HEK293 (cell line): ENCODE data around the gene JHY.

Experiments used
- CTCF ChIA-PET: fragments of 350-600 bp; formaldehyde crosslinking; extraction: SDS; loops from one replicate; lab custom pipeline; 2021; ENCODE audit warnings: antibody characterized with exemption; lab: Yijun Ruan, JAX
- POLR2A ChIA-PET: fragments of 300-600 bp; formaldehyde crosslinking; extraction: SDS; loops from one replicate; lab custom pipeline; 2020; ENCODE audit warnings: antibody characterized with exemption, inconsistent platforms; lab: Yijun Ruan, JAX
- H3K27ac ChIP-seq: fragments of 200-500 bp; sonication (Bioruptor generic); 2 replicates; pipeline ENCODE4 v1.5.1; 2014; ENCODE audit warnings: low read depth, low read length, control low read depth, inconsistent platforms; ENCODE audit errors: extremely low read depth
- H3K36me3 ChIP-seq, 2 experiments: fragments of 200-500 bp in 1 of 2; sonication (Bioruptor generic) in 1 of 2; 1 replicate in 1 of 2; 2 replicates in 1 of 2; pipeline ENCODE4 v1.5.1; 2014 to 2017; ENCODE audit warnings: inconsistent platforms in 2 of 2, low read length in 2 of 2; ENCODE audit not compliant: control insufficient read depth in 2 of 2, insufficient read depth in 1 of 2
- H3K4me1 ChIP-seq: fragments of 200-500 bp; sonication (Bioruptor generic); 2 replicates; pipeline ENCODE4 v1.5.1; 2014; ENCODE audit warnings: mild to moderate bottlenecking, low read length, inconsistent platforms; ENCODE audit not compliant: control insufficient read depth, insufficient read depth
- H3K4me3 ChIP-seq: 2 replicates; pipeline ENCODE4 v1.5.1; 2011; ENCODE audit warnings: low read depth, mild to moderate bottlenecking, control low read depth, low read length, moderate library complexity
- H3K9me3 ChIP-seq: fragments of 200-500 bp; sonication (Bioruptor generic); 2 replicates; pipeline ENCODE4 v1.5.1; 2014; ENCODE audit warnings: low read depth, low read length, inconsistent platforms; ENCODE audit not compliant: control insufficient read depth, insufficient read depth
- EGR2 ChIP-seq: fragments of 450-650 bp; formaldehyde crosslinking; IDR thresholded peaks from 2 replicates; pipeline ENCODE4 v1.5.1; 2016; ENCODE audit warnings: low read depth, missing biosample characterization, missing genetic modification characterization
- FEZF1 ChIP-seq: fragments of 450-650 bp; formaldehyde crosslinking; IDR thresholded peaks from 2 replicates; pipeline ENCODE4 v1.5.1; 2016; ENCODE audit warnings: missing biosample characterization, missing genetic modification characterization
- GLIS1 ChIP-seq: fragments of 450-650 bp; formaldehyde crosslinking; IDR thresholded peaks from 2 replicates; pipeline ENCODE4 v1.5.1; 2016; ENCODE audit warnings: missing biosample characterization, missing genetic modification characterization
- MZF1 ChIP-seq: fragments of 450-650 bp; formaldehyde crosslinking; IDR thresholded peaks from 2 replicates; pipeline ENCODE4 v1.5.1; 2017; ENCODE audit warnings: missing biosample characterization, missing genetic modification characterization, borderline replicate concordance
- OSR2 ChIP-seq: fragments of 450-650 bp; formaldehyde crosslinking; IDR thresholded peaks from 2 replicates; pipeline ENCODE4 v1.5.1; 2016; ENCODE audit warnings: missing biosample characterization, missing genetic modification characterization
- PRDM2 ChIP-seq: fragments of 450-650 bp; formaldehyde crosslinking; IDR thresholded peaks from 2 replicates; pipeline ENCODE4 v1.5.1; 2016; ENCODE audit warnings: missing biosample characterization, missing genetic modification characterization, borderline replicate concordance
- SP7 ChIP-seq: fragments of 450-650 bp; formaldehyde crosslinking; IDR thresholded peaks from 2 replicates; pipeline ENCODE4 v1.5.1; 2016; ENCODE audit warnings: missing biosample characterization, missing genetic modification characterization
- YY1 ChIP-seq: fragments of 450-650 bp; formaldehyde crosslinking; IDR thresholded peaks from 2 replicates; pipeline ENCODE4 v1.5.1; 2018; ENCODE audit warnings: missing biosample characterization, missing genetic modification characterization
- ZBTB20 ChIP-seq: fragments of 450-650 bp; formaldehyde crosslinking; IDR thresholded peaks from 2 replicates; pipeline ENCODE4 v1.5.1; 2016; ENCODE audit warnings: missing biosample characterization, missing genetic modification characterization
- ZBTB21 ChIP-seq: fragments of 450-650 bp; formaldehyde crosslinking; IDR thresholded peaks from 2 replicates; pipeline ENCODE4 v1.5.1; 2017; ENCODE audit warnings: missing biosample characterization, missing genetic modification characterization
- ZBTB48 ChIP-seq: fragments of 450-650 bp; formaldehyde crosslinking; IDR thresholded peaks from 2 replicates; pipeline ENCODE4 v1.5.1; 2016; ENCODE audit warnings: missing biosample characterization, missing genetic modification characterization
- ZFHX2 ChIP-seq: fragments of 450-650 bp; formaldehyde crosslinking; conservative IDR thresholded peaks from 2 replicates; pipeline ENCODE4 v1.5.1; 2016; ENCODE audit warnings: missing biosample characterization, missing genetic modification characterization
- ZIC2 ChIP-seq: fragments of 450-650 bp; formaldehyde crosslinking; IDR thresholded peaks from 2 replicates; pipeline ENCODE4 v1.5.1; 2016; ENCODE audit warnings: missing biosample characterization, missing genetic modification characterization
- ZNF10 ChIP-seq: fragments of 450-650 bp; formaldehyde crosslinking; IDR thresholded peaks from 2 replicates; pipeline ENCODE4 v1.5.1; 2017; ENCODE audit warnings: missing biosample characterization, missing genetic modification characterization
- ZNF121 ChIP-seq: fragments of 450-650 bp; formaldehyde crosslinking; IDR thresholded peaks from 2 replicates; pipeline ENCODE4 v1.5.1; 2016; ENCODE audit warnings: missing biosample characterization, missing genetic modification characterization
- ZNF19 ChIP-seq: fragments of 450-650 bp; formaldehyde crosslinking; IDR thresholded peaks from 2 replicates; pipeline ENCODE4; 2016; ENCODE audit warnings: missing biosample characterization, missing genetic modification characterization, low read depth
- ZNF24 ChIP-seq: fragments of 450-650 bp; formaldehyde crosslinking; IDR thresholded peaks from 2 replicates; pipeline ENCODE4 v1.5.1; 2016; ENCODE audit warnings: missing biosample characterization, missing genetic modification characterization
- ZNF394 ChIP-seq: fragments of 450-650 bp; formaldehyde crosslinking; IDR thresholded peaks from 2 replicates; pipeline ENCODE4 v1.5.1; 2016; ENCODE audit warnings: missing biosample characterization, missing genetic modification characterization, mild to moderate bottlenecking, moderate library complexity, borderline replicate concordance
- ZNF629 ChIP-seq: fragments of 450-650 bp; formaldehyde crosslinking; IDR thresholded peaks from 2 replicates; pipeline ENCODE4 v1.5.1; 2017; ENCODE audit warnings: missing biosample characterization, missing genetic modification characterization
- ZNF639 ChIP-seq: fragments of 450-650 bp; formaldehyde crosslinking; IDR thresholded peaks from 2 replicates; pipeline ENCODE4 v1.5.1; 2016; ENCODE audit warnings: missing biosample characterization, missing genetic modification characterization
- ZNF843 ChIP-seq: fragments of 450-650 bp; formaldehyde crosslinking; IDR thresholded peaks from 2 replicates; pipeline ENCODE4 v1.5.1; 2016; ENCODE audit warnings: missing biosample characterization, missing genetic modification characterization
- ZSCAN23 ChIP-seq: fragments of 450-650 bp; formaldehyde crosslinking; IDR thresholded peaks from 2 replicates; pipeline ENCODE4 v1.5.1; 2016; ENCODE audit warnings: missing biosample characterization, missing genetic modification characterization

JHY gene

GRCh38 chr11:122837528-122838346 is 44.8 kb upstream of the JHY start (continued):
- TF ChIP-seq SP7 (tag by site-specific recombination) = no peak
- TF ChIP-seq ZNF629 (tag by site-specific recombination) = no peak
- no peak for TF ChIP-seq PRDM2 (tag by site-specific recombination)

GRCh38 chr11:122843281-122844141 is 39.0 kb upstream of the JHY start:
- Histone ChIP-seq H3K36me3 (no peaks in the 10 kb centered on the region), H3K4me3 (no peak overlapping the region), H3K4me1 (no peaks in the 10 kb centered on the region), H3K27ac (no peak overlapping the region), H3K9me3 (no peaks in the 10 kb centered on the region)
- TF ChIP-seq ZSCAN23 (0 out of 2 replicates have a peak, but pooled peaks have one; percentile 38), GLIS1 (peak; percentile 58; the same call in 1 of the 2 replicates), ZNF843 (tag by site-specific recombination) (0 out of 2 replicates have a peak, but pooled peaks have one; percentile 34), ZNF24 (tag by site-specific recombination) (peak; percentile 67; the same call in 1 of the 2 replicates), OSR2 (tag by site-specific recombination) (peak; percentile 87), ZNF121 (tag by site-specific recombination) (no peak), FEZF1 (tag by site-specific recombination) (peak; percentile 23; the same call in 1 of the 2 replicates), ZNF629 (tag by site-specific recombination) (peak; percentile 74), ZBTB21 (tag by site-specific recombination) (peak; percentile 22; the same call in 1 of the 2 replicates), ZIC2 (peak; percentile 81), ZFHX2 (tag by site-specific recombination) (peak; percentile 40), ZBTB20 (no peak), ZBTB48 (tag by site-specific recombination) (no peak), SP7 (tag by site-specific recombination) (peak; percentile 80), MZF1 (tag by site-specific recombination) (peak; percentile 83; the same call in 1 of the 2 replicates), YY1 (tag by site-specific recombination) (no peak), ZNF394 (no peak), ZNF10 (tag by site-specific recombination) (0 out of 2 replicates have a peak, but pooled peaks have one; percentile 22), ZNF19 (tag by site-specific recombination) (no peak), ZNF639 (tag by site-specific recombination) (0 out of 2 replicates have a peak, but pooled peaks have one; percentile 30), EGR2 (tag by site-specific recombination) (peak; percentile 57; the same call in 1 of the 2 replicates)
- ChIA-PET POLR2A (no interaction called here), CTCF (interaction anchor here (0.6 to 3.3 kb wide), 4 partner anchors 11 to 238 kb away, joined by 3 to 15 read pairs (median 4); no protein-coding TSS in a partner anchor)
